Nephron progenitor cell (in vitro differentiated cells): ENCODE measurements around the gene SHC3.

Experiments
- DNase-seq: peaks from one replicate; pipeline ENCODE4 v3.0.0; 2021
- H3K27ac Mint-ChIP-seq: 2 replicates; pipeline ENCODE4 v1.8.0; 2021; ENCODE audit warnings: mild to moderate bottlenecking, moderate library complexity, mixed read lengths
- H3K27me3 Mint-ChIP-seq: 2 replicates; pipeline ENCODE4 v1.8.0; 2021; ENCODE audit warnings: mild to moderate bottlenecking, low read depth, mixed read lengths; ENCODE audit not compliant: poor library complexity
- H3K36me3 Mint-ChIP-seq: 2 replicates; pipeline ENCODE4 v1.8.0; 2021; ENCODE audit warnings: low read depth, mixed read lengths
- H3K4me1 Mint-ChIP-seq: 2 replicates; pipeline ENCODE4 v1.8.0; 2021; ENCODE audit warnings: mixed read lengths
- H3K4me3 Mint-ChIP-seq: 2 replicates; pipeline ENCODE4 v1.8.0; 2021; ENCODE audit warnings: mild to moderate bottlenecking, moderate library complexity, mixed read lengths
- H3K9me3 Mint-ChIP-seq: 2 replicates; pipeline ENCODE4 v1.8.0; 2021; ENCODE audit warnings: mild to moderate bottlenecking, moderate library complexity, mixed read lengths
- CTCF ChIP-seq: fragments of 200-600 bp; sonication (generic); IDR thresholded peaks from 2 replicates; pipeline ENCODE4 v1.5.0; 2021; ENCODE audit warnings: antibody characterized with exemption

Gene SHC3

GRCh38 chr9:88966894-88967676 lies 211.5 kb downstream of the SHC3 start:
- Mint-ChIP-seq H3K27me3 (no peaks in the 10 kb centered on the region), H3K27ac (no peak overlapping the region), H3K4me3 (no peak overlapping the region), H3K9me3 (no peaks in the 10 kb centered on the region), H3K36me3 (no peaks in the 10 kb centered on the region), H3K4me1 (peaks cover 28% of the 10 kb centered on the region)
- TF ChIP-seq CTCF = no peak
- no peak for DNase-seq

DNA sequence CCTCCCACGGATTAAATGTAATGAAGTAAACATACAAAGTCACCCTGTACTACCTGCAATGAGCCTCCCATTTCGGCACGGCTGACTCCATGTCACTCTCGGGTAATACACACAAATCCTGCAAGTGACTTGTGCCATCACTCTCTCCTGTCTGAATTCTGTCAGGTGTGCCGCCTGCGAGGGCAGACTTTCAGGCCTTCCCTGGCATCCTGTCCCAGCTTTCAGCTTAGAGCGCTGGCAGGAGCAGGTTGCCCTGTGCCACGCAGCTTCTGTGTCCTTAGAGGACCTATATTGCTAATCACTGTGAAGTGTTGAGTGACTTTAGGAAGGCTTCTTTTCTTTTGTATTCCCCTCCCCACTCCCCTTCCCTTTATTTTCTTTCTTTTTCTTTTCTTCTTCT lies 213.1 kb downstream of the SHC3 start:
- Mint-ChIP-seq H3K27me3 (no peaks in the 10 kb centered on the region), H3K9me3 (no peaks in the 10 kb centered on the region), H3K27ac (no peak overlapping the region), H3K36me3 (no peaks in the 10 kb centered on the region), H3K4me3 (no peak overlapping the region), H3K4me1 (peaks cover 22% of the 10 kb centered on the region)
- no peak for TF ChIP-seq CTCF
- no peak for DNase-seq

- Mint-ChIP-seq H3K27me3 (no peaks in the 10 kb centered on the region), H3K9me3 (no peaks in the 10 kb centered on the region)
Measured at GRCh38 chr9:88960632-88961031, 218.0 kb downstream of the SHC3 start.

DNA sequence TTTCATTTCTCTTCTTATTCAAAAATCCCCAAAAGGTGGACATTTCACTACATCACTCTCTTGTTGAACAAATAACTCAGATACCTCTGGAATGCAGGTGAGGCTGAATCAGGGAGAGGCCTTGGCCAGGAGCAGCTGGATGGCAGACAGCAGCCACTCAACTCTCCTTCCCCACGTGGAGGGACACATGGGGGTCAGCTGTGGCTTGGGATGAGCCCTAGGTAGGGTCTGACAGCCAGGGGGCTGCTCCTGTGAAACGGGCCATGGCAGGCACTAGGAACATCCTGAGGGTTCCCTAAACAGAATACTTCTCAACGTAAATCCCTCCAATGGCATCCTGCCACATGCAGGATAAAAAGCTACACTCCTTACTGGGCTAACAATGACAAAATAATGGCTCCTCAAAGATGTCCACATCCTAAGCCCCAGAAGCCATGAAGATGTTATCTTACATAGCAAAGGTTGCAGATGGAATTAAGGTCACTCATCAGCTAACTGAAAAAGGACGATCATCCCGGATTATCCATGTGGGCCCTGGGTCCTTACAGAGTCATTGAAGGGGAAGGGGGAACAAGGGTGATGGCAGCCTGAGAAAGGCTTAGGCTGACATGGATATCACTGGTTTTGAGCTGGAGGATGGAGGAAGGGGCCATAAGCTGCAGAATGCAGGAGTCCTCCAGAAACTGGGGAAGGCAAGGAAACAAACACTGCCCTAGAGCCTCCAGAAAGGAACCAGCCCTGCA lies 218.7 kb downstream of the SHC3 start:
- no peak overlapping the region for H3K4me3 Mint-ChIP-seq
- no peak overlapping the region for H3K27ac Mint-ChIP-seq

More at GRCh38 chr9:88960632-88961031, 218.0 kb downstream of the SHC3 start:
- H3K36me3 Mint-ChIP-seq = no peaks in the 10 kb centered on the region
- DNase-seq = no peak
- no peak overlapping the region for H3K4me3 Mint-ChIP-seq
- TF ChIP-seq CTCF = no peak
- no peak overlapping the region for H3K27ac Mint-ChIP-seq
- H3K4me1 Mint-ChIP-seq = peaks cover 7% of the 10 kb centered on the region

DNA sequence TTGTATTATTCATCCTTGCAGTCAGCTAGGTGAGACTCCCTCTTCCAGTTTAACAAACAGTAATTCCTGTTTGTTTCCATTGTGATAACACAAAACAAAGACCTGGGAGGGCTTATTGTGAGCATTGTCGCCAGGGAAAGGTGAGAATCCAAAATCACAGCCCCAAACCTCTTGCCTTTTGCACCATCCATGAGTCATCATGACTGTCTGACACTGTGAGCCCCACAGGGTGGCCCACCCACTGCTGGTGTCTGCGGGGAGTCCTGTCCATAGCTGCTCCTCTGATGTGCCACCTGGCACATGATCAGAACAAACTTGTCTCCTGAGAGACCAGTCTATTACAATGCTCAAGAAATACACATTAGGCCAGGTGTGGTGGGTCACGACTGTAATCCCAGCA lies 221.1 kb downstream of the SHC3 start:
- no peaks in the 10 kb centered on the region for H3K9me3 Mint-ChIP-seq
- H3K36me3 Mint-ChIP-seq = no peaks in the 10 kb centered on the region
- TF ChIP-seq CTCF = no peak
- H3K4me3 Mint-ChIP-seq = no peak overlapping the region
- no peak for DNase-seq
- no peak overlapping the region for H3K27ac Mint-ChIP-seq
- peaks cover 22% of the 10 kb centered on the region for H3K4me1 Mint-ChIP-seq
- H3K27me3 Mint-ChIP-seq = peaks cover 5% of the 10 kb centered on the region

More for the DNA sequence above, 218.7 kb downstream of the SHC3 start:
- no peak for DNase-seq
- peaks cover 15% of the 10 kb centered on the region for H3K4me1 Mint-ChIP-seq
- TF ChIP-seq CTCF = no peak
- peaks cover 4% of the 10 kb centered on the region for H3K27me3 Mint-ChIP-seq
- H3K36me3 Mint-ChIP-seq = no peaks in the 10 kb centered on the region
- no peaks in the 10 kb centered on the region for H3K9me3 Mint-ChIP-seq
